ENCODE data around the gene CCNB3.

CCNB3 gene

DNA sequence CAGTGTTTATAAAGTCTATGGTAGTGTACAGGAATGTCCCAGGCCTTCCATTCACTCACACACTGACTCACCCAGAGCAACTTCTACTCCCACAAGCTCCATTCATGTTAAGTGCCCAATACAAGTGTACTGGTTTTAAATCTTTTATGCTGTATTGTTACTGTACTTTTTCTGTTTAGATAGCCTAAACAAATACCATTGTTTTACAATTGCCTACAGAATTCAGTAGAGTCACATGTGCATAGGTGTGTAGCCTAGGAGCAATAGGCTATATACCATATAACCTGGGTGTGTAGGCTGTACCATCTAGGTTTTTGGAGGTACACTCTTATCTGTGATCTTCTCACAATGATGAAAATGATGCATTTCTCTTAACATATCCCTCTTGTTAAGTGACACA lies 139.4 kb downstream of the CCNB3 start:
- no peak for DNase-seq (ENCODE audit: low read depth)

DNA sequence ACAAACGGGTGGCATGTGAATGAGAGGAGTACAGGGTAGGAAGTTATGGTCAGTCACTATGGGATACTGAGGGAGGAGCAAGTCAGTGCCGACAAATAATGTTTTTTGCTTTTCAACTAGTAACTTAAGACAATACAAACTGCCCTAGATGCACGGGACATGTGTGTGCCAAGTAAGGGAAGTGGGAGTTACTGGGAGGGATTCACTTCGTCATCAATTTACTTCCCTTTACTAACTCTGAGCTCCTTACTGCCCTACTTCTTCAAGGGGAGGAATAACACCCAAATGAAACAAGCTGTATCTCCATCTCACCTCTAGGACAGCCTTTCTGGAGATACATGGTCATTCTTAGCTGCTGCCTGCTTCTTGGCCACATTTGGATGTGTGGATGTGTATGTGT lies 168.4 kb downstream of the CCNB3 start:
- DNase-seq (ENCODE audit: low read depth) = no peak

DNA sequence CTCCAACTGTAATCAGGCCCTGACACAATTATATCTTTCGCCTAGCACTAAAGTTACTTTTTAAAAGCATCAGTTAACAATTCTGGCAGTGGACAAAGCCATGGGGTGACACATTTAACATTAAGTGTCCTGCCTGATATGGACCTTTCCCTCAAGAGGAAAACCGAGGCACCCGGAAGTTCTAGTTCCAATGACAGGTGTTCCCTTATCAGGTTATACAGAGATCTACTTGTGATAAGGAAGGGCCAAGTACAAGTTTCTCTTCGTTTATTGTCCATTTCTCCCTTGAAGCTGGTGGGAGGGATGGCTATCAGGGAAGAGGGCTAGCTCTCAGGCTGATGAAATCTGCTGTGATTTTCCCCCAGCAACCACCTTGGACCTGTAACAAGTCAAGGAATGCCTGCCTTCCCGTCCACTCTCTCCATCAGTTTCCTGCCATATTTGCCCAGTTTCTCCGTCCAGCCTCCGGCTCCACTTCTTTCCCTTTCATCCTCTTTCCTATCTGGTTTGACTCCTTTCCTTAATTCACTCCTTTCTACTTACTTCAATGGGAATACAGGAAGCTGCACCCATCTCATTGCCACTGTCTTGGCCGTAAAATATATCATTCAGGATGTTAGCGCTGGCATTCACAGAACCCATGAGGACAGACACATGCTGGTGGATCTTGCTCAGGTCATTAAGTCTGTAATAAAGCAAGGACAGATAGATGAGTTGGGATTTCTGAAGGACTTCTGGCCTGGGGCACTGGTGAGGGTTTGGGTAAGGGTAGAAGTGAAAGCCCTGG lies 171.1 kb downstream of the CCNB3 start:
- no peak for DNase-seq (ENCODE audit: low read depth)

DNA sequence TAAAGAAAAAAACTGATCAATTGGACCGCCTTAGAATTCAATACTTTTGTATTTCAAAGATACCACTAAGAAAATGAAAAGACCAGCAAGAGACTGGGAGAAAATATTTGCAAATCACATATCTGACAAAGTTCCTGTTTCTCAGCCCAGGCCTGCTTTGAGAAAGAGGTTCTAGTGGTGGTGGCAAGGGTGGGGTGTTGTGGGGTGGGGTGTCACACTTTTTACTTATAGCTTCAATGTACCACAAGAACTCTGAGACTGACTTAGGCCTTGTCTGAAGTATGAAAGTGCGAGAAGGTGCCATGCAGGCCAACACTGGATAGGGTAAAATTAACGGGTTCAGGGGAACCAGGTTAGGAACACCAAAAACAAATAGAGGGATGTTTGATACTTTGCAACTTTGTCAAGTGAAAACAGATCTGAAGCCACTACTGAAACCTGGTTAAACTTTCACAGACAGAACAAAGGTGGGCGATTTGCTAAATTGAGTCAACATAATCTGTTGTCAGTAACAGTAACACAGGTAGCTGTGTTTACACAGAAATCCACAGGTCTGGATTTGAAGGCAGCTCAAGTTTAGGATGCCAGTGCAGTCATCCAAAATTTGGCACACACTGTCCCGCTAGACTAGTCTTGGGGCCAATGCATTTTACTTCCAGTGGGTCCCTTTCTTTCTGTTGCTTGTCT lies 177.3 kb downstream of the CCNB3 start:
- no peak for DNase-seq (ENCODE audit: low read depth)

DNA sequence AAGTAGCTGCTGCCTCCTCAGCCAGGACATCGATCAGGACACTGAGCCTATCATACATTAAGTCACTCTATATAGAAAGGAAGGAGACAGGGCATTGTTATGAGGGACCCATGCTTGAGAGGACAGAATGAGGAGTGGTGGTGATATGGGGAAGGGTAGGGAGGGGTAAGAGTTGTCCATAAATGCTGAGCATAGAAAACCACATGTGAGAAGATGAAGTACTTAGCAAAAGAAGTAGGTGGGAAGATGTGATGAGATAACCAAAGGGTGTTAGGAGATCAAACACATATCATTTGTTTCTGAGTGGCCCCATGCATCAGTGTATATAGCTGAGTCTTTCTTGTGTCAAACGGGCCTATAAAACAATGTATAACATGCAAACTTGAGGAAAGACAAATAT lies 182.0 kb downstream of the CCNB3 start:
- no peak for DNase-seq (ENCODE audit: low read depth)

DNA sequence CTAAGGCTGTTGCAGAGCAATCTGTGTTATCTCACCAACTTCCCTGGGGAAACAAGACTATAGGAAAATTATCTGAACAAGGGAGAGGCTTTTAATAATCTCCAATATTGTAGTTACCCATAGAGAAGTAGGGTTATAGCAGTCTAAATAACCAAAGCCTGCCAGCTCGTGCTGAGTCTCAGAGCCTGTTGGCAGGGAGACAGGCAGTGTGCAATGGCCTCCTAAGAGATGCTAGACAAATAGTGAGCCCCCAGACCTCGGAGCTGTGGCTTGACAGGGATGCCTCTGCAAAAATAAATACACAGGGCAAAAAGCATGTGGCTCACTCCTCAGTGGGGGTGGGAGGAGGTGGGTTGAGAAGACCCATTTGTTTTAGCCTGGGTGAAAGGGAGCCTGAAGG lies 189.3 kb downstream of the CCNB3 start:
- DNase-seq (ENCODE audit: low read depth) = no peak

All from activated gamma-delta T cell treated with anti-CD3 and anti-CD28 coated beads, Interleukin-2, amount 50 U/mL, for 16 hours (primary cell).